Neutrophil (primary cell): ENCODE measurements around the gene DDX17.

Experiments
- H3K27ac ChIP-seq: fragments of 200-600 bp; sonication (generic); 2 replicates; pipeline ENCODE4 v1.5.1; 2016; ENCODE audit warnings: mild to moderate bottlenecking, moderate library complexity
- H3K27me3 ChIP-seq: fragments of 200-600 bp; sonication (generic); 2 replicates; pipeline ENCODE4 v1.6.0; 2016; ENCODE audit warnings: mild to moderate bottlenecking
- H3K36me3 ChIP-seq: fragments of 200-600 bp; sonication (generic); 2 replicates; pipeline ENCODE4 v1.5.1; 2017
- H3K4me1 ChIP-seq, 2 experiments: fragments of 200-600 bp in 1 of 2; sonication (generic) in 1 of 2; 1 replicate in 1 of 2; 2 replicates in 1 of 2; pipeline versions ENCODE4 v1.5.1 to v1.6.1; 2013 to 2016; ENCODE audit warnings: low read depth in 1 of 2, low read length in 1 of 2, mild to moderate bottlenecking in 1 of 2, moderate library complexity in 1 of 2; ENCODE audit not compliant: control insufficient read depth in 1 of 2, insufficient read depth in 1 of 2
- H3K4me3 ChIP-seq, 2 experiments: fragments of 200-600 bp in 1 of 2; sonication (generic) in 1 of 2; 1 replicate in 1 of 2; 2 replicates in 1 of 2; pipeline ENCODE4 v1.5.1; 2013 to 2016; ENCODE audit warnings: low read depth in 1 of 2, low read length in 1 of 2, mild to moderate bottlenecking in 1 of 2, moderate library complexity in 1 of 2
- H3K9me3 ChIP-seq: fragments of 200-600 bp; sonication (generic); 2 replicates; pipeline ENCODE4 v1.5.1; 2016
- TF ChIP-seq, protein P1 (sequence below): fragments of 200-600 bp; sonication (generic); IDR thresholded peaks from 2 replicates; pipeline ENCODE4 v1.5.1; 2016; ENCODE audit warnings: antibody characterized with exemption

The DDX17 gene

DNA sequence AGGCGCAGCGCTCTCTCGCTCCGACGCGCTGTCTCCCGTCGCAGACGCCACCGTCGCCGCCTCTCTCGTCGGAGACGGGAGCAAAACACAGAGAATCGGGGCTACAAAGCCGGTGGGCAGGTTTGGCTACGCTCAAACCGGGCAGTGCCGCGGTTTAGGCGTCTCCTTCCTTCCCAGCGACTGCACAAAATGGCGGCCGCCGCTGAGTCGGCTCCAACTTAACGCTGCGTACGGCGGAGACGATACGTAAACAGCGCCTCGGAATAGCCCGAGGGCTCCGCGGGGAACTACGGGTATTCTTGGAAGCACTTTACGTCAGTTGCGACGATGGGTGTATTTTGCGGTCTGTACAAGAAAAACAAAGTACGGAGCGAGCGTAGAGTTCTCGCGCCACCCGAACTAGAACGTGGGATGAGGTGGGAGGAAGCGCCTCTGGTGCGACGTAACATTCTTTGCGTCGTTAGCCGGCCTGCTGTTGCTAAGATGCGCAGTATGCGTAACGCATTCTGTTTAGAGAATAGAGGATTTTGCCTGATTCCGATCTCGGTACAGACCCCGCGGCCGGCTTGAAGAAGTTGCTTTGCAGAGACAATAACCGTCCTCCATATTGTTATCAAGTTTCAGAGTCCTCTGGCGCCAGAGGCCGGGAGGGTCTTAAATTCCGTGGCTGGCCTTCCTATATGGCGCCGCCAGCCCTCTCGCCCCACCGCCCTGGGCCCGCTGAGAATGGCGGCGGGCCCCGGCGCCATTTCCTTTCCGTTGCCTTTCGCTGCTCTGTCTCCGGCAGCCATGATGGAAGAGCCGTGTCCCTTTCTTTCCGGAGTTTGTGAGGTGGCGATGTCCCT is at the start of gene DDX17:
Gene DDX17, minus strand, starts transcription at position 194 of the 845 bp plus-strand sequence.
- peaks cover 13% of the 10 kb centered on the region for H3K36me3 ChIP-seq
- TF ChIP-seq, protein P1, sequence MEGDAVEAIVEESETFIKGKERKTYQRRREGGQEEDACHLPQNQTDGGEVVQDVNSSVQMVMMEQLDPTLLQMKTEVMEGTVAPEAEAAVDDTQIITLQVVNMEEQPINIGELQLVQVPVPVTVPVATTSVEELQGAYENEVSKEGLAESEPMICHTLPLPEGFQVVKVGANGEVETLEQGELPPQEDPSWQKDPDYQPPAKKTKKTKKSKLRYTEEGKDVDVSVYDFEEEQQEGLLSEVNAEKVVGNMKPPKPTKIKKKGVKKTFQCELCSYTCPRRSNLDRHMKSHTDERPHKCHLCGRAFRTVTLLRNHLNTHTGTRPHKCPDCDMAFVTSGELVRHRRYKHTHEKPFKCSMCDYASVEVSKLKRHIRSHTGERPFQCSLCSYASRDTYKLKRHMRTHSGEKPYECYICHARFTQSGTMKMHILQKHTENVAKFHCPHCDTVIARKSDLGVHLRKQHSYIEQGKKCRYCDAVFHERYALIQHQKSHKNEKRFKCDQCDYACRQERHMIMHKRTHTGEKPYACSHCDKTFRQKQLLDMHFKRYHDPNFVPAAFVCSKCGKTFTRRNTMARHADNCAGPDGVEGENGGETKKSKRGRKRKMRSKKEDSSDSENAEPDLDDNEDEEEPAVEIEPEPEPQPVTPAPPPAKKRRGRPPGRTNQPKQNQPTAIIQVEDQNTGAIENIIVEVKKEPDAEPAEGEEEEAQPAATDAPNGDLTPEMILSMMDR, result peak; percentile 49
- no peaks in the 10 kb centered on the region for H3K9me3 ChIP-seq
- H3K27ac ChIP-seq, result peak within 1 kb of the TSS; percentile 96
- H3K4me1 ChIP-seq, result peaks cover 42 to 43% of the 10 kb centered on the region in 2 experiments
- peak within 1 kb of the TSS; percentile 75 to 97 for H3K4me3 ChIP-seq
- H3K27me3 ChIP-seq, result no peaks in the 10 kb centered on the region

DNA sequence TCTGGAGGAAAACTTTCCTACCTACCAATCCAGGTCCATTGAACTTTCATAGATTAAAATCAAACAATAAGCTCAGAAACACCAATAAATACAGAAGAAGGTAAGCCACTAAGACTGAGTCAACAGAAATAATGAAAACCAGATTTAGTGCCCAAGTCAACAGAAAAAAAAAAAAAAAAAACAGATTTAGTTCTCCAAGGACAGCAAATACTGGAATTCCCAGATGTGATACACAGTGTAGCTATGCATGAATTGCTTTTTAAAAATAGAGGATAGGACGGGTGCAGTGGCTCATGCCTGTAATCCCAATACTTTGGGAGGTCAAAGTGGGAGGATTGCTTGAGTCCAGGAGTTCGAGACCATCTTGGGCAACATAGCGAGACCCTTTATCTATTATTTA is 48.2 kb upstream of the DDX17 start:
- Histone ChIP-seq H3K4me1 (peaks cover 11% of the 10 kb centered on the region in 2 experiments), H3K4me3 (no peak overlapping the region), H3K9me3 (no peaks in the 10 kb centered on the region), H3K27ac (no peak overlapping the region), H3K36me3 (no peaks in the 10 kb centered on the region), H3K27me3 (no peaks in the 10 kb centered on the region)
- TF ChIP-seq, protein P1, result no peak

DNA sequence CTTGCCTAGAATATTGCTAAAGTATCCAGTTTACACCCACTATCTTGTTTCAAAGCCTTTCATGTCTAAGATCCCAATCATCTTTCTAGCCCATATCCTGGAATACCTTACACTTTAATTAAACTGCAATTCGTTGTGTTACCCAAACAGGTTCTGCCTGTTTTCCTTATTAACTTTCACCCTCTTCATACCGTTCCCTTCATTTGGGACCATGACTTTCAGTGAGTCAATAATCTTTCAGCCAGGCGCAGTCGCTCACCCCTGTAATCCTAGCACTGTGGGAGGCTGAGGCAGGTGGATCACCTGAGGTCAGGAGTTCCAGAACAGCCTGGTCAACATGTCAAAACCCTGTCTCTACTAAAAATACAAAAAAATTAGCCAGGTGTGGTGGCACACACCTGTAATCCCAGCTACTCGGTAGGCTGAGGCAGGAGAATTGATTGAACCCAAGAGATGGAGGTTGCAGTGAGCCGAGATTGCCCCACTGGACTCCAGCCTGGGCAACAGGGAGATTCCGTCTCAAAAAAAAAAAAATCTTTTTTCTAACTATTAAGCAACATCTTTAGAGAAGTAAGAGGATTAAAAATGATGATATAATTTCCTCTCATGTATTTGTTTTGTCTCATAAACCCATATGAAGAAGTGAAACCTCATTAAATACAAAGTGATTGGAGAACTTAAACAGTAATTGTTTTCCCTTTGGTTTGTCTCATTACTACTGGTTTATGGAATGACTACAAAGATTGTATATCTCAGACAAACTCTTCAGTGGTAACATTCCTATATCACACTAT is 43.2 kb upstream of the DDX17 start:
- TF ChIP-seq, protein P1, result no peak
- Histone ChIP-seq H3K9me3 (peaks cover 1% of the 10 kb centered on the region), H3K36me3 (no peaks in the 10 kb centered on the region), H3K27me3 (no peaks in the 10 kb centered on the region), H3K4me1 (peaks cover 13 to 14% of the 10 kb centered on the region in 2 experiments), H3K4me3 (no peak overlapping the region), H3K27ac (peak overlapping the region; percentile 31)

DNA sequence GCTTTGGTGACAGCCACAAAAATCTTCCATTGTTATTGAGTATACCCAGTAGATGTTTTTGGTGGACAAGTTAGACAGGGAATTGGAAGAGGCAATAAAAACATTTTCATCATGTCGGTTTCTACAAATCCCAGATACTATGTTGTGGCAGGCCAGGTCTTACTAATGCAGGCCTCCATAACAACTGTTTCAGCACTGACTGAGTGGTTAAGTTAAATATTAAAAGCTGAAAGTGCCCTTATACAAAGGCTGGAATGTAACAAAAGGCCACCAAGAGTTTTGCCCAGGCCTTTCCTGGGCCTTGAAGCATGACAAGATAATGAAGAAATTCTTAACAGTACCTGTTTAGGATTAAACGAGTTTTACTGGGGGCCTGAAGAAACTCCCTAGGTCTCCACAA is 34.6 kb upstream of the DDX17 start:
- no peaks in the 10 kb centered on the region for H3K27me3 ChIP-seq
- H3K27ac ChIP-seq, result no peak overlapping the region
- H3K4me3 ChIP-seq, result no peak overlapping the region
- no peaks in the 10 kb centered on the region for H3K4me1 ChIP-seq
- peaks cover 7% of the 10 kb centered on the region for H3K9me3 ChIP-seq
- TF ChIP-seq, protein P1, result no peak
- H3K36me3 ChIP-seq, result no peaks in the 10 kb centered on the region

DNA sequence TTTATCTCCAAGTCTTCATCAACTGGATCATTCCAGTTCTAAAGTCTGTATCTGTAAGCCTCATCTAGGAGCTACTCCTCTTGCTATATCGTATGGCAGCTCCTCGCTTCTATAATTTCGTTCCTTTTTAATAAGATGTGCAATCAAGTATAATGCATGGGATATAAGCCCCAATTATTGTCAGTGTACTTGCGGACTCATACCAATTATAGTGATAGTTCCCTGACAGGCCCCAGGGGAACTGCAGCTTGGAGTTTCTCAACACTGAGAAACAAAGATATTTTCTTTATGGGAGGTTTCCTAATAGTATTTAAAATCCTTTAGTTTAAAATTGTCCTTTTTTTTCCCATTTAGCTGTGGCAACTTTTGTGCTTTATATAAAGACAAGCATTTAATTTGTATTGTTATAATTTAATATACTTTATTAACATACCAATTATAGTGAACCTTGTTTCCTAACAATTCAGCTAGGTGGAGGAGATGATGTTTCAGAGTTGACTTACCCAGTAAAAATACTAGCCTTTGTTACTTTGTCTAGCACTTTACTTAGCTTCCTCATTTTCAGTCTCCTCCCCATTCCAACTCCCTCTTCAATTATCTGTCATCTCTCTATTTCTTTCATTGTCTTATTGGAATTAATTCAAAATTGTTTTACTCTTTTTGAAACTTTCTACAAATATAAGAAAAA is 25.3 kb upstream of the DDX17 start:
- Histone ChIP-seq H3K9me3 (no peaks in the 10 kb centered on the region), H3K36me3 (no peaks in the 10 kb centered on the region), H3K27me3 (no peaks in the 10 kb centered on the region), H3K4me1 (no peaks in the 10 kb centered on the region), H3K27ac (no peak overlapping the region), H3K4me3 (no peak overlapping the region)
- TF ChIP-seq, protein P1, result no peak
